GM12874 (cell line): Measurements from ENCODE around the gene IL26.

Experiments
- CTCF ChIP-seq: IDR thresholded peaks from 2 replicates; pipeline ENCODE4 v1.5.1; 2011; ENCODE audit warnings: low read depth, mild to moderate bottlenecking, control low read depth, low read length, moderate library complexity; ENCODE audit not compliant: insufficient read depth

Gene IL26

GRCh38 chr12:68222326-68222725 lies 3.3 kb downstream of the IL26 start:
- no peak for TF ChIP-seq CTCF

GRCh38 chr12:68221497-68221896 lies 4.1 kb downstream of the IL26 start:
- no peak for TF ChIP-seq CTCF

- no peak for TF ChIP-seq CTCF
Measured at GRCh38 chr12:68210875-68211274, 14.7 kb downstream of the IL26 start.

GRCh38 chr12:68207276-68207675 lies 18.3 kb downstream of the IL26 start:
- no peak for TF ChIP-seq CTCF

GRCh38 chr12:68206446-68206845 lies 19.2 kb downstream of the IL26 start:
- TF ChIP-seq CTCF, result no peak

GRCh38 chr12:68203460-68203875 lies 22.1 kb downstream of the IL26 start:
- no peak for TF ChIP-seq CTCF

- TF ChIP-seq CTCF, result no peak
Measured at GRCh38 chr12:68200854-68201253, 24.8 kb downstream of the IL26 start.

GRCh38 chr12:68199127-68199526 lies 26.5 kb downstream of the IL26 start:
- no peak for TF ChIP-seq CTCF
